ENCODE data around the gene PTGES2.
A peak's percentile ranks its signal among the peaks of the same experiment; 100 is the strongest.

The PTGES2 gene

GRCh38 chr9:128091144-128091543 lies 36.4 kb downstream of the PTGES2 start:
- TF ChIP-seq CTCF (IDR thresholded peaks at IDR 0.05), result no peak
- H3K27me3 Mint-ChIP-seq (ENCODE audit: low read depth, poor library complexity), result peaks cover 4% of the 10 kb centered on the region
- H3K36me3 Mint-ChIP-seq (ENCODE audit: low read depth), result no peaks in the 10 kb centered on the region
- H3K27ac Mint-ChIP-seq, result no peak overlapping the region
- H3K4me1 Mint-ChIP-seq, result peaks cover 48% of the 10 kb centered on the region
- DNase-seq, result peak; percentile 73
- no peaks in the 10 kb centered on the region for H3K9me3 Mint-ChIP-seq
- H3K4me3 Mint-ChIP-seq, result peak overlapping the region; percentile 53

- Mint-ChIP-seq H3K4me1 (peaks cover 39% of the 10 kb centered on the region), H3K36me3 (ENCODE audit: low read depth) (peaks cover 5% of the 10 kb centered on the region), H3K27ac (no peak overlapping the region), H3K9me3 (no peaks in the 10 kb centered on the region), H3K27me3 (ENCODE audit: low read depth, poor library complexity) (peaks cover 4% of the 10 kb centered on the region), H3K4me3 (no peak overlapping the region)
- DNase-seq, result no peak
- no peak for TF ChIP-seq CTCF (IDR thresholded peaks at IDR 0.05)
Measured at GRCh38 chr9:128089299-128089698, 38.2 kb downstream of the PTGES2 start.

- TF ChIP-seq CTCF (IDR thresholded peaks at IDR 0.05), result no peak
- Mint-ChIP-seq H3K4me3 (no peak overlapping the region), H3K4me1 (peaks cover 40% of the 10 kb centered on the region), H3K27ac (no peak overlapping the region), H3K9me3 (no peaks in the 10 kb centered on the region), H3K36me3 (ENCODE audit: low read depth) (peaks cover 5% of the 10 kb centered on the region), H3K27me3 (ENCODE audit: low read depth, poor library complexity) (peaks cover 4% of the 10 kb centered on the region)
- no peak for DNase-seq
Measured at GRCh38 chr9:128088253-128088945, 39.1 kb downstream of the PTGES2 start.

GRCh38 chr9:128087262-128087661 lies 40.3 kb downstream of the PTGES2 start:
- Mint-ChIP-seq H3K27me3 (ENCODE audit: low read depth, poor library complexity) (no peaks in the 10 kb centered on the region), H3K4me3 (no peak overlapping the region), H3K4me1 (peaks cover 32% of the 10 kb centered on the region), H3K27ac (peak overlapping the region; percentile 1), H3K9me3 (no peaks in the 10 kb centered on the region), H3K36me3 (ENCODE audit: low read depth) (peaks cover 5% of the 10 kb centered on the region)
- DNase-seq, result no peak
- TF ChIP-seq CTCF (IDR thresholded peaks at IDR 0.05), result no peak

- no peak for TF ChIP-seq CTCF (IDR thresholded peaks at IDR 0.05)
- Mint-ChIP-seq H3K4me1 (peaks cover 31% of the 10 kb centered on the region), H3K27ac (no peak overlapping the region), H3K9me3 (no peaks in the 10 kb centered on the region), H3K36me3 (ENCODE audit: low read depth) (peaks cover 5% of the 10 kb centered on the region), H3K27me3 (ENCODE audit: low read depth, poor library complexity) (no peaks in the 10 kb centered on the region), H3K4me3 (no peak overlapping the region)
- no peak for DNase-seq
Measured at GRCh38 chr9:128085943-128086342, 41.6 kb downstream of the PTGES2 start.

GRCh38 chr9:128084746-128085145 lies 42.8 kb downstream of the PTGES2 start:
- H3K36me3 Mint-ChIP-seq (ENCODE audit: low read depth), result peaks cover 5% of the 10 kb centered on the region
- DNase-seq, result no peak
- no peaks in the 10 kb centered on the region for H3K27me3 Mint-ChIP-seq (ENCODE audit: low read depth, poor library complexity)
- no peaks in the 10 kb centered on the region for H3K9me3 Mint-ChIP-seq
- H3K27ac Mint-ChIP-seq, result no peak overlapping the region
- TF ChIP-seq CTCF (IDR thresholded peaks at IDR 0.05), result no peak
- no peak overlapping the region for H3K4me3 Mint-ChIP-seq
- H3K4me1 Mint-ChIP-seq, result peaks cover 33% of the 10 kb centered on the region
